ENCODE results near the gene B3GALT4. TPM values are rescaled to one million over a fixed set of nuclear protein-coding genes. Genes with fewer than 3 reads are reported as not detected.

B3GALT4 gene
- total RNA-seq, 1 donor: 4.3 TPM

DNA sequence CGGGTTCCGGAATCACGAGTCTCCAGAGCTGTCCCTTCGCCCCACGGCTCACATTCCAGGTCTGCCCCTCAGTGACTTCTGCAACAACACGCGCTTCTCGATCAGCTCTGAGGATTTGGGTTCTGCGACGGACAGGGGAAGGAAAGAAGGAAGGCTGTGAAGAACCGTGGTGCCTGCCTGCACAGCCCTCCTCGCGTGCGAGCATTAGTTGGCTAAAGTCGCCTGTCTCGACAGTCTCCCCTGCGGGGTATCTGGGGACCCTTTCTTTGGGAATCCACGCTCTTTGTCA, 28.3 kb upstream of the B3GALT4 start:
- Histone ChIP-seq H3K27me3 (ENCODE audit: insufficient read depth, low read length) (no peaks in the 10 kb centered on the region), H3K79me2 (ENCODE audit: insufficient read depth, low read length) (peaks cover 10% of the 10 kb centered on the region), H3K4me2 (ENCODE audit: insufficient read depth, low read length) (peak overlapping the region; percentile 95), H3K36me3 (ENCODE audit: insufficient read depth, low read length) (peaks cover 7% of the 10 kb centered on the region), H3K27ac (ENCODE audit: low read depth, low read length) (peak overlapping the region; percentile 95), H4K20me1 (ENCODE audit: insufficient read depth, low read length) (no peaks in the 10 kb centered on the region), H2AFZ (ENCODE audit: low read length) (peak overlapping the region; percentile 84), H3K9me3 (ENCODE audit: low read depth, low read length) (no peaks in the 10 kb centered on the region), H3K4me1 (ENCODE audit: insufficient read depth, low read length) (peaks cover 44% of the 10 kb centered on the region), H3K4me3 (ENCODE audit: insufficient read depth, low read length) (peak overlapping the region; percentile 74)
- TF ChIP-seq, protein P1, sequence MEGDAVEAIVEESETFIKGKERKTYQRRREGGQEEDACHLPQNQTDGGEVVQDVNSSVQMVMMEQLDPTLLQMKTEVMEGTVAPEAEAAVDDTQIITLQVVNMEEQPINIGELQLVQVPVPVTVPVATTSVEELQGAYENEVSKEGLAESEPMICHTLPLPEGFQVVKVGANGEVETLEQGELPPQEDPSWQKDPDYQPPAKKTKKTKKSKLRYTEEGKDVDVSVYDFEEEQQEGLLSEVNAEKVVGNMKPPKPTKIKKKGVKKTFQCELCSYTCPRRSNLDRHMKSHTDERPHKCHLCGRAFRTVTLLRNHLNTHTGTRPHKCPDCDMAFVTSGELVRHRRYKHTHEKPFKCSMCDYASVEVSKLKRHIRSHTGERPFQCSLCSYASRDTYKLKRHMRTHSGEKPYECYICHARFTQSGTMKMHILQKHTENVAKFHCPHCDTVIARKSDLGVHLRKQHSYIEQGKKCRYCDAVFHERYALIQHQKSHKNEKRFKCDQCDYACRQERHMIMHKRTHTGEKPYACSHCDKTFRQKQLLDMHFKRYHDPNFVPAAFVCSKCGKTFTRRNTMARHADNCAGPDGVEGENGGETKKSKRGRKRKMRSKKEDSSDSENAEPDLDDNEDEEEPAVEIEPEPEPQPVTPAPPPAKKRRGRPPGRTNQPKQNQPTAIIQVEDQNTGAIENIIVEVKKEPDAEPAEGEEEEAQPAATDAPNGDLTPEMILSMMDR (IDR thresholded peaks at IDR 0.05; ENCODE audit: extremely low read depth, low read depth, low read length): peak; percentile 4
- no peak for DNase-seq (ENCODE audit: insufficient read length, low spot score, missing footprints)

DNA sequence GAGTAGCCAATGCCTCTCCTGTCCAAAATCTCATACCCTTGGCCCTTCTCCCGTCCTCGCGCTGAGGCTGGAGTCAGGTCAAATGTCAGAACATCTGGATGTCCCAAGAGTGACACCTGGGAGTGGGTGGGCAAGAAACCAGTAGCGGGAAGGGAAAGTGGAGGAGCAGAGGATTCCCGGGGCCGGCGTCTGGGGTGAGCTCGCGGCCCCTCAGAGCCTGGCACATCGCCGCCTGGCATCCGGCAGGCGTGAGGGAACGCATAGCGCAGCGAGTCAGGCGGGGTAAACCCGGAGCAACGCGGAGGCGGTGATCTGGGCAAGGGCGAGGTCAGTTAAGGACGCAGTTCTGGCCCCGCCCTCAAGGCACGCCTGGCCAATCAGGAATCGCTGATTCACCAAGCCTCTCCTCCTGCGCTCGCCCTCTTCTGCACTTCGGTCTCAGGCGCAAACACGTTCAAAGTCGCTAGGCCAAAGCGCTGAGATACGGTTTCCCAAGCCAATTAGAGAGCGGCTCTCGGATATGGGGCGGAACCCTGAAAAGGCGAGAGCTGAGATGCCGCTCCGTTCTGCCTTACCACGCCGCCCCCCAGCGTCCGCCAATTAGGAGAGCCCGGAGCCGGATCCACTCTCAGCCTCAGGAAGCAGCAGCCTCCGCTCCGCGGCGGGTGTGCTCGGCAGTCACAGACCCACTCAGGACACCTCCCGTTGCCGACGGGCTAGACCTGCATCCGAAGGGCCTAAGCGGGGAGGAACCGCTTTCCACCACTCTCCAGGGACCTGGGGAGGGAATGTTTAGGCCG, 27.8 kb upstream of the B3GALT4 start:
- H3K4me3 ChIP-seq (ENCODE audit: insufficient read depth, low read length): peak overlapping the region; percentile 74
- peaks cover 7% of the 10 kb centered on the region for H3K36me3 ChIP-seq (ENCODE audit: insufficient read depth, low read length)
- H3K27ac ChIP-seq (ENCODE audit: low read depth, low read length): peak overlapping the region; percentile 95
- DNase-seq (ENCODE audit: insufficient read length, low spot score, missing footprints): peak; percentile 94
- TF ChIP-seq, protein P1 (IDR thresholded peaks at IDR 0.05; ENCODE audit: extremely low read depth, low read depth, low read length): no peak
- no peaks in the 10 kb centered on the region for H3K9me3 ChIP-seq (ENCODE audit: low read depth, low read length)
- H3K27me3 ChIP-seq (ENCODE audit: insufficient read depth, low read length): no peaks in the 10 kb centered on the region
- peak overlapping the region; percentile 95 for H3K4me2 ChIP-seq (ENCODE audit: insufficient read depth, low read length)
- peaks cover 44% of the 10 kb centered on the region for H3K4me1 ChIP-seq (ENCODE audit: insufficient read depth, low read length)
- H4K20me1 ChIP-seq (ENCODE audit: insufficient read depth, low read length): no peaks in the 10 kb centered on the region
- H3K79me2 ChIP-seq (ENCODE audit: insufficient read depth, low read length): peaks cover 10% of the 10 kb centered on the region
- H2AFZ ChIP-seq (ENCODE audit: low read length): peak overlapping the region; percentile 84

DNA sequence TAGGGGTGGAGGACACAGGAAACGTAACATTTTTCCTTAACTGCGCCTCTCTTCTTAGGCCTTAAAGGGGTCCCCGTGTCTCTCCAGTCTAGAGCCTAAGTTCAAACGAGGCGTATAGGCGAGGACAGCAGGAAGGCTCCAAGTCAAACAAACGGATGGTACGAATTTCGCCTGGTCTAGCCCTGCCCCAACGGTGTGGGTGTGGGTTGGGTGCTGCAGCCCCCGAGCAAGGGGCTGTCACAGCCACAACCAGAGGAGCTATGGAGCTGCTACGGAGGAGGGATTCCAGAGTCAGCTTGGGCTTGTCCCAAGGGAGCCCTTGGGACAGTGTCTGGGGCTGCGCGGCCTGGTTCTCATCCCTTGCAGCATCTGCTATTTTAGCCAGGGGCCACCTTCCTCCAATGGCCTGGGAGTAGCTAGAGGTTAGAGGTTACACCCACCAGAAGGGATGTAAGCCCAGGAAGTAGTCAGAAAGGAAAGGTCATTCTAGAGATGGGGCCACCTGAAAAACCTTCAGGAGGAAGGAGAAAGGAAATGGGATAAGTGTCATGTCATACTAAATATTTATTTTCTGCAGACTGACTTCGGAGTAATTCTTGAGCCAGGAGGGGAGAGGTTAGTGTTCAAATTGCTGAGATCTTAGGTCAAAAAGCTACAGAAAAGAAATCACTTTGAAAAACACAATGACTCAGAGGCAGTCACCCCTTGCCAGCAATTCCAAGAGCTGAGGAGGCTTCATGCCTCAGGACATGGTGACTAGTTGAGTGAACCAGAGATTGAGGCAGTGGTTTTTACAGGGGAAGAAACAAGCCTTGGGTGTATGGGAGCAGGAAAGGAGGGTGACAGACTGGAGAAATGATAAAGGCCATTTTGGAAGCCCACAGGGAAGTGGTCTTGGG, 26.9 kb upstream of the B3GALT4 start:
- H3K27ac ChIP-seq (ENCODE audit: low read depth, low read length): peak overlapping the region; percentile 95
- H3K27me3 ChIP-seq (ENCODE audit: insufficient read depth, low read length): no peaks in the 10 kb centered on the region
- peak overlapping the region; percentile 78 for H2AFZ ChIP-seq (ENCODE audit: low read length)
- H3K4me2 ChIP-seq (ENCODE audit: insufficient read depth, low read length): peak overlapping the region; percentile 95
- TF ChIP-seq, protein P1 (IDR thresholded peaks at IDR 0.05; ENCODE audit: extremely low read depth, low read depth, low read length): no peak
- peaks cover 44% of the 10 kb centered on the region for H3K4me1 ChIP-seq (ENCODE audit: insufficient read depth, low read length)
- H3K9me3 ChIP-seq (ENCODE audit: low read depth, low read length): no peaks in the 10 kb centered on the region
- H4K20me1 ChIP-seq (ENCODE audit: insufficient read depth, low read length): no peaks in the 10 kb centered on the region
- peak; percentile 78 for DNase-seq (ENCODE audit: insufficient read length, low spot score, missing footprints)
- peak overlapping the region; percentile 74 for H3K4me3 ChIP-seq (ENCODE audit: insufficient read depth, low read length)
- peaks cover 10% of the 10 kb centered on the region for H3K79me2 ChIP-seq (ENCODE audit: insufficient read depth, low read length)
- H3K36me3 ChIP-seq (ENCODE audit: insufficient read depth, low read length): peaks cover 7% of the 10 kb centered on the region

DNA sequence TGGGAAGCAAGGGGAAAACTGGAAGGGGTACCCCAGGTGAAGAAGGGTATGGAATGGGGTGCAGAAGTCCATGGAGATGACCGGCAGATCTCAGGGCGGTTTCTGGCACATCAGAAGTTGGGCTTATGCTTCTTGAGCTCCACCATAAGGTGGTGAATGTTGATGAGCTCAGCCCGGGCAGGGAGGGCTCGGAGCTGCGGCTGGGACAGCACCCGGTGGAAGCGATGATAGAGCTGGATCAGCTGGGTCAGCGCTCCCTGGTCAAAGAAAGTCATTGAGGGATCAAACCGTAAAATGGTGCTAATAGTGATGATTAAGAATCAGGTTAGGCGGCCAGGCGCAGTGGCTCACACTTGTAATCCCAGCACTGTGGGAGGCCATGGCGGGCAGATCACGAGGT, 26.2 kb upstream of the B3GALT4 start:
- Histone ChIP-seq H3K4me1 (ENCODE audit: insufficient read depth, low read length) (peaks cover 44% of the 10 kb centered on the region), H3K79me2 (ENCODE audit: insufficient read depth, low read length) (peaks cover 10% of the 10 kb centered on the region), H3K4me3 (ENCODE audit: insufficient read depth, low read length) (peak overlapping the region; percentile 24), H3K27me3 (ENCODE audit: insufficient read depth, low read length) (no peaks in the 10 kb centered on the region), H3K36me3 (ENCODE audit: insufficient read depth, low read length) (peaks cover 7% of the 10 kb centered on the region), H3K9me3 (ENCODE audit: low read depth, low read length) (no peaks in the 10 kb centered on the region), H2AFZ (ENCODE audit: low read length) (no peak overlapping the region), H4K20me1 (ENCODE audit: insufficient read depth, low read length) (no peaks in the 10 kb centered on the region), H3K27ac (ENCODE audit: low read depth, low read length) (peak overlapping the region; percentile 95), H3K4me2 (ENCODE audit: insufficient read depth, low read length) (peak overlapping the region; percentile 95)
- TF ChIP-seq, protein P1 (IDR thresholded peaks at IDR 0.05; ENCODE audit: extremely low read depth, low read depth, low read length): no peak
- no peak for DNase-seq (ENCODE audit: insufficient read length, low spot score, missing footprints)

All from osteoblast (primary cell).